Central memory CD8-positive, alpha-beta T cell (primary cell): ENCODE measurements around the gene RBM22.

ENCODE experiments used
- ATAC-seq: fragments of 150-1000 bp; cut with Tn5 transposase; replicated peaks from 2 replicates; pipeline ENCODE4 v1.10.0; 2022; ENCODE audit warnings: mild to moderate bottlenecking, moderate FRiP score, moderate number of reproducible peaks; ENCODE audit not compliant: poor library complexity, severe bottlenecking; ENCODE audit errors: extremely low read depth
- DNase-seq, 2 donors: peaks; one replicate each; pipeline ENCODE4 v3.0.0; 2021; ENCODE audit warnings: low spot score in 2 of 2
- H3K27ac Mint-ChIP-seq: one replicate; pipeline ENCODE4 v1.8.0; 2022; ENCODE audit warnings: low read depth, mild to moderate bottlenecking, moderate library complexity, mixed read lengths
- H3K27me3 Mint-ChIP-seq: one replicate; pipeline ENCODE4 v1.8.0; 2022; ENCODE audit warnings: mixed read lengths
- H3K36me3 Mint-ChIP-seq: one replicate; pipeline ENCODE4 v1.8.0; 2022; ENCODE audit warnings: mild to moderate bottlenecking, moderate library complexity, mixed read lengths; ENCODE audit not compliant: insufficient read depth
- H3K4me1 Mint-ChIP-seq: one replicate; pipeline ENCODE4 v1.8.0; 2022; ENCODE audit warnings: mixed read lengths
- H3K4me3 Mint-ChIP-seq: one replicate; pipeline ENCODE4 v1.8.0; 2022; ENCODE audit warnings: mild to moderate bottlenecking, moderate library complexity, mixed read lengths
- H3K9me3 Mint-ChIP-seq: one replicate; pipeline ENCODE4 v1.8.0; 2022; ENCODE audit warnings: mixed read lengths

Gene RBM22

GRCh38 chr5:150703762-150704161 lies 2.9 kb upstream of the RBM22 start:
- DNase-seq (no peak), ATAC-seq (no peak)
- H3K9me3 Mint-ChIP-seq: no peaks in the 10 kb centered on the region
- H3K4me1 Mint-ChIP-seq: no peaks in the 10 kb centered on the region
- H3K27ac Mint-ChIP-seq: no peak overlapping the region
- H3K36me3 Mint-ChIP-seq: peaks cover 8% of the 10 kb centered on the region
- no peaks in the 10 kb centered on the region for H3K27me3 Mint-ChIP-seq
- H3K4me3 Mint-ChIP-seq: no peak overlapping the region

GRCh38 chr5:150700246-150700593 lies 642 bp downstream of the RBM22 start:
- ATAC-seq (peak; percentile 3), DNase-seq (no peak)
- H3K4me3 Mint-ChIP-seq: no peak overlapping the region
- no peaks in the 10 kb centered on the region for H3K9me3 Mint-ChIP-seq
- peaks cover 37% of the 10 kb centered on the region for H3K36me3 Mint-ChIP-seq
- no peaks in the 10 kb centered on the region for H3K4me1 Mint-ChIP-seq
- H3K27ac Mint-ChIP-seq: no peak overlapping the region
- no peaks in the 10 kb centered on the region for H3K27me3 Mint-ChIP-seq

GRCh38 chr5:150694612-150695011 lies 6.2 kb downstream of the RBM22 start:
- ATAC-seq (no peak), DNase-seq (no peak)
- Mint-ChIP-seq H3K27ac (no peak overlapping the region), H3K4me3 (no peak overlapping the region), H3K36me3 (peaks cover 79% of the 10 kb centered on the region), H3K4me1 (no peaks in the 10 kb centered on the region), H3K27me3 (no peaks in the 10 kb centered on the region), H3K9me3 (no peaks in the 10 kb centered on the region)

- no peak overlapping the region for H3K27ac Mint-ChIP-seq
- no peaks in the 10 kb centered on the region for H3K9me3 Mint-ChIP-seq
- no peak for ATAC-seq
- H3K27me3 Mint-ChIP-seq: no peaks in the 10 kb centered on the region
- H3K4me1 Mint-ChIP-seq: no peaks in the 10 kb centered on the region
- H3K4me3 Mint-ChIP-seq: no peak overlapping the region
- no peak for DNase-seq
- peaks cover 70% of the 10 kb centered on the region for H3K36me3 Mint-ChIP-seq
Observed at GRCh38 chr5:150692276-150692675, 8.6 kb downstream of the RBM22 start.

GRCh38 chr5:150690760-150691159 lies 10.1 kb downstream of the RBM22 start:
- H3K36me3 Mint-ChIP-seq: peaks cover 57% of the 10 kb centered on the region
- no peak overlapping the region for H3K27ac Mint-ChIP-seq
- ATAC-seq (no peak), DNase-seq (no peak)
- no peak overlapping the region for H3K4me3 Mint-ChIP-seq
- no peaks in the 10 kb centered on the region for H3K27me3 Mint-ChIP-seq
- H3K4me1 Mint-ChIP-seq: no peaks in the 10 kb centered on the region
- H3K9me3 Mint-ChIP-seq: no peaks in the 10 kb centered on the region

GRCh38 chr5:150689120-150689519 lies 11.7 kb downstream of the RBM22 start:
- DNase-seq (no peak), ATAC-seq (no peak)
- Mint-ChIP-seq H3K36me3 (peaks cover 42% of the 10 kb centered on the region), H3K27ac (no peak overlapping the region), H3K4me1 (no peaks in the 10 kb centered on the region), H3K4me3 (no peak overlapping the region), H3K27me3 (no peaks in the 10 kb centered on the region), H3K9me3 (no peaks in the 10 kb centered on the region)

GRCh38 chr5:150676578-150676977 lies 24.3 kb downstream of the RBM22 start:
- Mint-ChIP-seq H3K36me3 (peaks cover 2% of the 10 kb centered on the region), H3K27me3 (no peaks in the 10 kb centered on the region), H3K27ac (no peak overlapping the region), H3K4me3 (no peak overlapping the region), H3K9me3 (no peaks in the 10 kb centered on the region), H3K4me1 (peaks cover 9% of the 10 kb centered on the region)
- DNase-seq: no peak
- no peak for ATAC-seq

GRCh38 chr5:150675069-150675468 lies 25.8 kb downstream of the RBM22 start:
- peaks cover 2% of the 10 kb centered on the region for H3K36me3 Mint-ChIP-seq
- H3K4me3 Mint-ChIP-seq: no peak overlapping the region
- peaks cover 9% of the 10 kb centered on the region for H3K4me1 Mint-ChIP-seq
- no peaks in the 10 kb centered on the region for H3K9me3 Mint-ChIP-seq
- H3K27ac Mint-ChIP-seq: no peak overlapping the region
- no peak for DNase-seq
- no peak for ATAC-seq
- peaks cover 14% of the 10 kb centered on the region for H3K27me3 Mint-ChIP-seq

- ATAC-seq: no peak
Observed at GRCh38 chr5:150674341-150674821, 26.5 kb downstream of the RBM22 start.

GRCh38 chr5:150672884-150673275 lies 28.0 kb downstream of the RBM22 start:
- DNase-seq (no peak), ATAC-seq (no peak)
- Mint-ChIP-seq H3K36me3 (no peaks in the 10 kb centered on the region), H3K9me3 (no peaks in the 10 kb centered on the region), H3K4me1 (peaks cover 9% of the 10 kb centered on the region), H3K27me3 (peaks cover 20% of the 10 kb centered on the region), H3K4me3 (peak overlapping the region; percentile 60), H3K27ac (no peak overlapping the region)

More at GRCh38 chr5:150674341-150674821, 26.5 kb downstream of the RBM22 start:
- no peaks in the 10 kb centered on the region for H3K36me3 Mint-ChIP-seq
- DNase-seq: no peak
- H3K9me3 Mint-ChIP-seq: no peaks in the 10 kb centered on the region
- peaks cover 20% of the 10 kb centered on the region for H3K27me3 Mint-ChIP-seq
- H3K27ac Mint-ChIP-seq: no peak overlapping the region
- H3K4me3 Mint-ChIP-seq: no peak overlapping the region
- peaks cover 9% of the 10 kb centered on the region for H3K4me1 Mint-ChIP-seq

- Mint-ChIP-seq H3K9me3 (no peaks in the 10 kb centered on the region), H3K36me3 (no peaks in the 10 kb centered on the region), H3K4me3 (peak overlapping the region; percentile 60), H3K27me3 (peaks cover 20% of the 10 kb centered on the region), H3K4me1 (peaks cover 9% of the 10 kb centered on the region), H3K27ac (no peak overlapping the region)
- DNase-seq (no peak), ATAC-seq (no peak)
Observed at GRCh38 chr5:150672237-150672883, 28.5 kb downstream of the RBM22 start.

- peaks cover 20% of the 10 kb centered on the region for H3K27me3 Mint-ChIP-seq
- H3K4me3 Mint-ChIP-seq: peak overlapping the region; percentile 60
- no peaks in the 10 kb centered on the region for H3K9me3 Mint-ChIP-seq
- DNase-seq (no peak), ATAC-seq (no peak)
- peaks cover 9% of the 10 kb centered on the region for H3K4me1 Mint-ChIP-seq
- H3K36me3 Mint-ChIP-seq: no peaks in the 10 kb centered on the region
- H3K27ac Mint-ChIP-seq: no peak overlapping the region
Observed at GRCh38 chr5:150671509-150672236, 29.2 kb downstream of the RBM22 start.

GRCh38 chr5:150670948-150671310 lies 29.9 kb downstream of the RBM22 start:
- Mint-ChIP-seq H3K9me3 (no peaks in the 10 kb centered on the region), H3K27ac (no peak overlapping the region), H3K4me3 (peak overlapping the region; percentile 39), H3K4me1 (peaks cover 9% of the 10 kb centered on the region), H3K36me3 (no peaks in the 10 kb centered on the region), H3K27me3 (peaks cover 20% of the 10 kb centered on the region)
- no peak for ATAC-seq
- DNase-seq: no peak
